Activated B cell treated with CpG ODN at 0.5 μM for 24 hours (primary cell): Measurements from ENCODE around the gene UBE2E3. TPM values are rescaled to one million over a fixed set of nuclear protein-coding genes. Genes with fewer than 3 reads are reported as not detected.

Experiments
- ATAC-seq: fragments of 200-7000 bp; cut with Tn5 transposase; one replicate; pipeline ENCODE4 v1.10.0; 2021; ENCODE audit warnings: low read depth, mild to moderate bottlenecking, moderate library complexity
- CTCF ChIA-PET: fragments of 350-600 bp; sonication (Branson Sonifier 250); formaldehyde crosslinking; loops from one replicate; lab custom pipeline; 2021; ENCODE audit warnings: antibody characterized with exemption; lab: Charles Lee
- POLR2A ChIA-PET: fragments of 350-600 bp; sonication (Branson Sonifier 250); formaldehyde crosslinking; loops from one replicate; lab custom pipeline; 2021; ENCODE audit warnings: antibody characterized with exemption; lab: Charles Lee
- DNase-seq: peaks from one replicate; pipeline ENCODE4 v3.0.0; 2022
- H3K27ac Mint-ChIP-seq: one replicate; pipeline ENCODE4 v1.8.0; 2020; ENCODE audit warnings: mixed read lengths
- H3K27me3 Mint-ChIP-seq: one replicate; pipeline ENCODE4 v1.8.0; 2021; ENCODE audit warnings: mixed read lengths
- H3K36me3 Mint-ChIP-seq: one replicate; pipeline ENCODE4 v1.8.0; 2021; ENCODE audit warnings: low read depth, mixed read lengths
- H3K4me1 Mint-ChIP-seq: one replicate; pipeline ENCODE4 v1.8.0; 2021; ENCODE audit warnings: mixed read lengths
- H3K4me3 Mint-ChIP-seq: one replicate; pipeline ENCODE4 v1.8.0; 2020; ENCODE audit warnings: mild to moderate bottlenecking, mixed read lengths
- H3K9me3 Mint-ChIP-seq: one replicate; pipeline ENCODE4 v1.8.0; 2020; ENCODE audit warnings: mixed read lengths
- CTCF ChIP-seq: fragments of 200-600 bp; IDR thresholded peaks from one replicate; pipeline ENCODE4 v1.8.0; 2022; ENCODE audit warnings: antibody characterized with exemption, mild to moderate bottlenecking
- intact Hi-C: fragments of 100-400 bp; cut with micrococcal nuclease; formaldehyde crosslinking; loops from one replicate; pipeline ENCODE4 v1.15.1; 2024
- total RNA-seq: library from RNA; stranded (reverse); gene quantifications from 2 replicates; pipeline ENCODE4 v1.2.3, GENCODE V29; 2022

The UBE2E3 gene
- total RNA-seq, 1 donor from 2014 or later, result 33.6 TPM

DNA sequence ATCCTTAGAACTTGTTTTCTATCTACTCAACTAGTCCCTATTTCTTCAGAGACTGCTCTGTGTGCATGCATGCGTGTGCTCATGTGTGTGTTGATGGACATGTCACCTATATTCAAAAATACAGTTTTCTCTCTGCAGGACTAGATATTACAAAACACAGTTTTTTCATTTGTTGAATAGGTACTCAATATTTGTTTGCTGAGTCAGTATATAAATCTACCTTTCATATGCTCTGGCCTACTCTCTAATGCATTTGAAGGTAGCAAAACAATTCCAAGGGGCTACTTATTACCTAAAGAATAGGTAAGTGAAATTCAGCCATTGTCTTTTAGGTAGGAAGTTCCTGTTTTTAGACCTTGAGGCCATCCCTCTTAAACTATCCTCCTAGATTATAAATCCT lies 8.6 kb upstream of the UBE2E3 start:
- POLR2A ChIA-PET, result no interaction called here
- DNase-seq, result no peak
- intact Hi-C loops, result no loop called here
- no peak overlapping the region for H3K4me3 Mint-ChIP-seq
- no peaks in the 10 kb centered on the region for H3K27me3 Mint-ChIP-seq
- CTCF ChIA-PET, result no interaction called here
- ATAC-seq, result no peak
- H3K36me3 Mint-ChIP-seq, result no peaks in the 10 kb centered on the region
- no peaks in the 10 kb centered on the region for H3K4me1 Mint-ChIP-seq
- TF ChIP-seq CTCF, result no peak
- no peak overlapping the region for H3K27ac Mint-ChIP-seq
- H3K9me3 Mint-ChIP-seq, result no peaks in the 10 kb centered on the region

GRCh38 chr2:180975585-180975984 lies 4.8 kb upstream of the UBE2E3 start:
- Mint-ChIP-seq H3K9me3 (no peaks in the 10 kb centered on the region), H3K27ac (no peak overlapping the region), H3K36me3 (no peaks in the 10 kb centered on the region), H3K4me1 (peaks cover 8% of the 10 kb centered on the region), H3K4me3 (no peak overlapping the region), H3K27me3 (no peaks in the 10 kb centered on the region)
- ChIA-PET CTCF (no interaction called here), POLR2A (no interaction called here)
- DNase-seq, result no peak
- TF ChIP-seq CTCF, result no peak
- no peak for ATAC-seq
- intact Hi-C loops, result loop anchor here (5.0 kb wide), 1 partner anchor 1742 kb away; the partner anchor contains the start of gene DNAJC10

GRCh38 chr2:180978903-180979748 lies 1.3 kb upstream of the UBE2E3 start:
- H3K4me1 Mint-ChIP-seq, result peaks cover 37% of the 10 kb centered on the region
- CTCF ChIA-PET, result interaction anchor here (0.8 to 1.1 kb wide), 3 partner anchors 10 to 14 kb away, joined by 3 read pairs; no protein-coding TSS in a partner anchor
- ATAC-seq (no peak), DNase-seq (no peak)
- no peaks in the 10 kb centered on the region for H3K9me3 Mint-ChIP-seq
- TF ChIP-seq CTCF, result no peak
- peak overlapping the region; percentile 81 for H3K4me3 Mint-ChIP-seq
- peak overlapping the region; percentile 85 for H3K27ac Mint-ChIP-seq
- no peaks in the 10 kb centered on the region for H3K27me3 Mint-ChIP-seq
- H3K36me3 Mint-ChIP-seq, result peaks cover 10% of the 10 kb centered on the region
- POLR2A ChIA-PET, result interaction anchor here (1.1 to 2.0 kb wide), 3 partner anchors 11 to 619 kb away, joined by 3 to 5 read pairs (median 4); no protein-coding TSS in a partner anchor
- intact Hi-C loops, result loop anchor here (5.0 kb wide), 1 partner anchor 1738 kb away; the partner anchor contains the start of gene DNAJC10

DNA sequence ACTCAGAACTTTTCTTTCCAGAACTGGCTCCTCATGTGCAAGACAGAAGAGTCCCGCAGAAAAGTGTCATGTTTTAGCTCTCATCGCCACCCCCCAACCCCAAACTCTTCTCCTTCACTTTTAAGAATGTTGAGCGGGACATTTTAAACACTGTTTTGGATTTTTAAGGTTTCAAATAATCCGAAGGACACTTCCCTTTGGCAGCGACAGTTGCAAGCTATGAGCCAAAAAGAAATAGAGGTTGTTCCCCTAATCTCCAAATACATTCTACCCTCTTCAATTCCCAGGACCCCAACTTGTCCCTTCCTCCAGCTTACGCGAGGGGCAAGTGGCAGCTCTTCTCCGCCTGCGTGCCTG lies 678 bp upstream of the UBE2E3 start:
- POLR2A ChIA-PET, result interaction anchor here (0.6 to 2.0 kb wide), 5 partner anchors 10 to 1629 kb away, joined by 3 to 5 read pairs (median 4); no protein-coding TSS in a partner anchor
- intact Hi-C loops, result loop anchor here (1.0 to 5.0 kb wide), 10 partner anchors 79 to 1738 kb away; partner anchors contain the start of genes CWC22, DNAJC10, ITGA4 and ITPRID2

More for the DNA sequence above, 678 bp upstream of the UBE2E3 start:
- DNase-seq (no peak), ATAC-seq (no peak)
- Mint-ChIP-seq H3K9me3 (no peaks in the 10 kb centered on the region), H3K4me1 (peaks cover 37% of the 10 kb centered on the region), H3K36me3 (peaks cover 12% of the 10 kb centered on the region), H3K27ac (peak overlapping the region; percentile 85), H3K4me3 (peak overlapping the region; percentile 81), H3K27me3 (no peaks in the 10 kb centered on the region)
- CTCF ChIA-PET, result interaction anchor here (0.8 to 1.1 kb wide), 2 partner anchors 9 to 10 kb away, joined by 3 read pairs; no protein-coding TSS in a partner anchor
- no peak for TF ChIP-seq CTCF
